ENCODE measurements around the gene SOCS1. TPM values are rescaled to one million over a fixed set of nuclear protein-coding genes. Genes with fewer than 3 reads are reported as not detected.

Gene SOCS1
- total RNA-seq, 4 donors from 2014 or later, result 3.8 to 11.1 (median 6.1) TPM

GRCh38 chr16:11272921-11273720 is 17.1 kb upstream of the SOCS1 start, which contains the start of gene PRM3:
Gene PRM3 (minus strand): TSS chr16:11273629. CDS start chr16:11273595, 34 bp downstream.
- WGBS, result 82% methylated on average over 28 of the region's 30 CpGs
- Histone ChIP-seq H3K4me3 (no peak within 1 kb of the TSS), H3K27me3 (no peaks in the 10 kb centered on the region), H3K4me1 (no peaks in the 10 kb centered on the region), H3K9me3 (no peaks in the 10 kb centered on the region), H3K27ac (replicated peaks in 1 of 4) (no peak within 1 kb of the TSS), H3K36me3 (no peaks in the 10 kb centered on the region)
- TF ChIP-seq POLR2A (IDR thresholded peaks at IDR 0.05; ENCODE audit: low read depth) (no peak), CTCF (IDR thresholded peaks at IDR 0.05) (no peak), EP300 (IDR thresholded peaks at IDR 0.05) (no peak), POLR2AphosphoS5 (IDR thresholded peaks at IDR 0.05) (no peak)
- intact Hi-C loops (cut with DNase I), result no loop called here
- DNase-seq (ENCODE audit: extremely low spot score), result no peak

GRCh38 chr16:11272484-11272883 is 16.5 kb upstream of the SOCS1 start:
- WGBS, result 100% methylated on average over 6 of the region's 6 CpGs
- Histone ChIP-seq H3K36me3 (no peaks in the 10 kb centered on the region), H3K4me3 (no peak overlapping the region), H3K27me3 (no peaks in the 10 kb centered on the region), H3K27ac (replicated peaks in 1 of 4) (no peak overlapping the region), H3K9me3 (no peaks in the 10 kb centered on the region), H3K4me1 (no peaks in the 10 kb centered on the region)
- intact Hi-C loops (cut with DNase I), result no loop called here
- no peak for TF ChIP-seq POLR2AphosphoS5 (IDR thresholded peaks at IDR 0.05)
- TF ChIP-seq EP300 (IDR thresholded peaks at IDR 0.05), result no peak
- DNase-seq (ENCODE audit: extremely low spot score), result no peak

GRCh38 chr16:11271610-11272009 is 15.6 kb upstream of the SOCS1 start:
- no peaks in the 10 kb centered on the region for H3K9me3 ChIP-seq
- intact Hi-C loops (cut with DNase I), result no loop called here
- DNase-seq (ENCODE audit: extremely low spot score), result no peak
- no peak for TF ChIP-seq POLR2A (IDR thresholded peaks at IDR 0.05; ENCODE audit: low read depth)
- TF ChIP-seq EP300 (IDR thresholded peaks at IDR 0.05), result no peak
- no peak for TF ChIP-seq CTCF (IDR thresholded peaks at IDR 0.05)
- TF ChIP-seq POLR2AphosphoS5 (IDR thresholded peaks at IDR 0.05), result no peak
- 99% methylated on average over 9 of the region's 10 CpGs for WGBS
- no peak overlapping the region for H3K4me3 ChIP-seq
- no peak overlapping the region for H3K27ac ChIP-seq (replicated peaks in 1 of 4)
- H3K27me3 ChIP-seq, result no peaks in the 10 kb centered on the region
- H3K36me3 ChIP-seq, result no peaks in the 10 kb centered on the region
- no peaks in the 10 kb centered on the region for H3K4me1 ChIP-seq

- DNase-seq (ENCODE audit: extremely low spot score), result no peak
- intact Hi-C loops (cut with DNase I), result no loop called here
Measured at GRCh38 chr16:11270602-11271162, 14.7 kb upstream of the SOCS1 start.

More at GRCh38 chr16:11270602-11271162, 14.7 kb upstream of the SOCS1 start:
- H3K4me1 ChIP-seq, result no peaks in the 10 kb centered on the region
- H3K27me3 ChIP-seq, result no peaks in the 10 kb centered on the region
- no peaks in the 10 kb centered on the region for H3K36me3 ChIP-seq
- no peaks in the 10 kb centered on the region for H3K9me3 ChIP-seq
- WGBS, result 90% methylated on average over 2 of the region's 2 CpGs
- no peak overlapping the region for H3K27ac ChIP-seq (replicated peaks in 1 of 4)
- H3K4me3 ChIP-seq, result no peak overlapping the region
- TF ChIP-seq POLR2A (IDR thresholded peaks at IDR 0.05; ENCODE audit: low read depth) (no peak), CTCF (IDR thresholded peaks at IDR 0.05) (no peak), EP300 (IDR thresholded peaks at IDR 0.05) (no peak), POLR2AphosphoS5 (IDR thresholded peaks at IDR 0.05) (no peak)
